Transverse colon (tissue), 3 donors: ENCODE results near the gene DUOXA1.

Experiments used
- CTCF ChIP-seq, 5 experiments: fragments of 200-600 bp in 3 of 5; fragments of 450-650 bp in 2 of 5; sonication (generic) in 3 of 5; IDR thresholded peaks; 1 replicate in 2 of 5; 2 replicates in 3 of 5; pipeline ENCODE4 v1.5.1; 2016 to 2017; ENCODE audit warnings: antibody characterized with exemption in 5 of 5, inconsistent platforms in 3 of 5, mild to moderate bottlenecking in 2 of 5, moderate library complexity in 1 of 5
- EP300 ChIP-seq: sonication (generic); formaldehyde crosslinking; IDR thresholded peaks from one replicate; pipeline ENCODE4 v1.6.1; 2017; ENCODE audit warnings: antibody characterized with exemption, low read depth
- POLR2A ChIP-seq: fragments of 450-650 bp; IDR thresholded peaks from one replicate; pipeline ENCODE4 v1.6.1; 2016; ENCODE audit warnings: antibody characterized with exemption, mild to moderate bottlenecking, moderate library complexity

GRCh38 chr15:45129651-45130129, at the start of gene DUOXA1, which contains the start of gene DUOX1:
- TF ChIP-seq CTCF (IDR thresholded peaks at IDR 0.05) (no peak), POLR2A (no peak), EP300 (no peak)
